H9 (cell line): ENCODE measurements around the gene TRIM36. TPM values are rescaled to one million over a fixed set of nuclear protein-coding genes. Genes with fewer than 3 reads are reported as not detected.

Experiments
- DNase-seq: peaks from one replicate; pipeline ENCODE4 v3.0.0-alpha.2; 2017
- H2AFZ ChIP-seq: one replicate; pipeline ENCODE4 v1.6.1; 2013; ENCODE audit warnings: mild to moderate bottlenecking, low read length, control low read depth, moderate library complexity
- H2AK5ac ChIP-seq: 2 replicates; pipeline ENCODE4 v1.6.1; 2013; ENCODE audit warnings: low read length, control low read depth, mixed read lengths; ENCODE audit not compliant: insufficient read length
- H2BK120ac ChIP-seq: one replicate; pipeline ENCODE4 v1.6.1; 2013; ENCODE audit warnings: low read depth, mild to moderate bottlenecking, low read length, control low read depth, inconsistent platforms; ENCODE audit not compliant: poor library complexity, severe bottlenecking
- H2BK12ac ChIP-seq: 2 replicates; pipeline ENCODE4 v1.6.1; 2013; ENCODE audit warnings: low read length, control low read depth, mixed read lengths, low read depth; ENCODE audit not compliant: insufficient read length
- H2BK15ac ChIP-seq: 2 replicates; pipeline ENCODE4 v1.6.1; 2013; ENCODE audit warnings: low read depth, low read length, control low read depth
- H2BK20ac ChIP-seq: one replicate; pipeline ENCODE4 v1.6.1; 2013; ENCODE audit warnings: low read depth, mild to moderate bottlenecking, low read length, control low read depth, inconsistent platforms; ENCODE audit not compliant: poor library complexity, severe bottlenecking
- H2BK5ac ChIP-seq: 2 replicates; pipeline ENCODE4 v1.6.1; 2013; ENCODE audit warnings: low read length, control low read depth, mixed read lengths; ENCODE audit not compliant: insufficient read length
- H3K14ac ChIP-seq: 2 replicates; pipeline ENCODE4 v1.6.1; 2013; ENCODE audit warnings: low read length, control low read depth; ENCODE audit not compliant: insufficient read depth
- H3K18ac ChIP-seq: 2 replicates; pipeline ENCODE4 v1.6.1; 2013; ENCODE audit warnings: low read depth, mild to moderate bottlenecking, mixed read lengths, low read length, control low read depth; ENCODE audit not compliant: insufficient read length
- H3K23ac ChIP-seq: 2 replicates; pipeline ENCODE4 v1.6.1; 2013; ENCODE audit warnings: low read length, control low read depth, mixed read lengths, low read depth; ENCODE audit not compliant: insufficient read length
- H3K23me2 ChIP-seq: 2 replicates; pipeline ENCODE4 v1.6.1; 2013; ENCODE audit warnings: low read depth, mild to moderate bottlenecking, mixed read lengths, low read length, control low read depth; ENCODE audit not compliant: insufficient read length, poor library complexity, severe bottlenecking
- H3K27ac ChIP-seq: 2 replicates; pipeline ENCODE4 v1.5.1; 2013; ENCODE audit warnings: low read length, control low read depth, mixed read lengths, low read depth; ENCODE audit not compliant: insufficient read length
- H3K27me3 ChIP-seq: 2 replicates; pipeline ENCODE4 v1.6.1; 2013; ENCODE audit warnings: low read length, control low read depth, inconsistent platforms; ENCODE audit not compliant: insufficient read depth
- H3K4ac ChIP-seq: 2 replicates; pipeline ENCODE4 v1.6.1; 2013; ENCODE audit warnings: low read depth, mild to moderate bottlenecking, control low read depth, inconsistent platforms, low read length, moderate library complexity
- H3K4me1 ChIP-seq: 2 replicates; pipeline ENCODE4 v1.6.1; 2013; ENCODE audit warnings: low read length, control low read depth, inconsistent platforms; ENCODE audit not compliant: insufficient read depth
- H3K4me2 ChIP-seq: 2 replicates; pipeline ENCODE4 v1.6.1; 2013; ENCODE audit warnings: low read length, control low read depth, mixed read lengths; ENCODE audit not compliant: insufficient read length, insufficient read depth
- H3K56ac ChIP-seq: 2 replicates; pipeline ENCODE4 v1.6.1; 2013; ENCODE audit warnings: low read depth, mild to moderate bottlenecking, mixed read lengths, low read length, control low read depth; ENCODE audit not compliant: insufficient read length
- H3K79me1 ChIP-seq: 2 replicates; pipeline ENCODE4 v1.6.1; 2013; ENCODE audit warnings: low read depth, mild to moderate bottlenecking, moderate library complexity, low read length, control low read depth, inconsistent platforms; ENCODE audit not compliant: insufficient read depth, poor library complexity, severe bottlenecking
- H3K79me2 ChIP-seq: 2 replicates; pipeline ENCODE4 v1.6.1; 2013; ENCODE audit warnings: low read length, control low read depth, inconsistent platforms; ENCODE audit not compliant: insufficient read depth
- H3K9ac ChIP-seq: 2 replicates; pipeline ENCODE4 v1.6.1; 2013; ENCODE audit warnings: low read length, control low read depth, mixed read lengths; ENCODE audit not compliant: insufficient read length; ENCODE audit errors: extremely low read depth
- H3K9me3 ChIP-seq: one replicate; pipeline ENCODE4 v1.6.1; 2013; ENCODE audit warnings: low read depth, low read length, inconsistent platforms; ENCODE audit not compliant: control insufficient read depth
- H3T11ph ChIP-seq: one replicate; pipeline ENCODE4 v1.6.1; 2013; ENCODE audit warnings: mild to moderate bottlenecking, low read length, control low read depth, inconsistent platforms
- H4K20me1 ChIP-seq: one replicate; pipeline ENCODE4 v1.6.1; 2013; ENCODE audit not compliant: control insufficient read depth, insufficient read length, insufficient read depth
- H4K5ac ChIP-seq: 2 replicates; pipeline ENCODE4 v1.6.1; 2013; ENCODE audit warnings: low read depth, mild to moderate bottlenecking, mixed read lengths, low read length, control low read depth; ENCODE audit not compliant: insufficient read length
- H4K8ac ChIP-seq: replicated peaks from 2 replicates; pipeline ENCODE4 v1.6.1; 2013; ENCODE audit warnings: low read length, control low read depth, mixed read lengths, low read depth; ENCODE audit not compliant: insufficient read length
- H4K91ac ChIP-seq: 2 replicates; pipeline ENCODE4 v1.6.1; 2013; ENCODE audit warnings: low read depth, mild to moderate bottlenecking, moderate library complexity, mixed read lengths, low read length, control low read depth; ENCODE audit not compliant: insufficient read length
- H3K27ac Mint-ChIP-seq, 3 experiments: 2 replicates in 2 of 3; 3 replicates in 1 of 3; pipeline ENCODE4 v1.8.0; 2020 to 2021; ENCODE audit warnings: mixed read lengths in 3 of 3, mild to moderate bottlenecking in 1 of 3, moderate library complexity in 1 of 3
- H3K27me3 Mint-ChIP-seq: 2 replicates; pipeline ENCODE4 v1.8.0; 2021; ENCODE audit warnings: low read depth, mild to moderate bottlenecking, moderate library complexity, mixed read lengths
- H3K36me3 Mint-ChIP-seq, 3 experiments: 2 replicates in 2 of 3; 3 replicates in 1 of 3; pipeline ENCODE4 v1.8.0; 2020 to 2021; ENCODE audit warnings: low read depth in 3 of 3, mixed read lengths in 3 of 3; ENCODE audit not compliant: insufficient read depth in 1 of 3
- H3K4me1 Mint-ChIP-seq, 2 experiments: 2 replicates each; pipeline ENCODE4 v1.8.0; 2020; ENCODE audit warnings: mixed read lengths in 2 of 2
- H3K4me3 Mint-ChIP-seq, 2 experiments: 2 replicates in 1 of 2; 3 replicates in 1 of 2; pipeline ENCODE4 v1.8.0; 2020 to 2021; ENCODE audit warnings: mild to moderate bottlenecking in 2 of 2, mixed read lengths in 2 of 2, moderate library complexity in 1 of 2
- H3K9me3 Mint-ChIP-seq, 2 experiments: 2 replicates in 1 of 2; 3 replicates in 1 of 2; pipeline ENCODE4 v1.8.0; 2020; ENCODE audit warnings: mild to moderate bottlenecking in 2 of 2, mixed read lengths in 2 of 2, moderate library complexity in 1 of 2
- CTCF ChIP-seq: fragments of 200-600 bp; sonication (generic); conservative IDR thresholded peaks from 3 replicates; pipeline ENCODE4 v1.8.0; 2021; ENCODE audit warnings: antibody characterized with exemption, mild to moderate bottlenecking
- WGBS: extraction: QIAGEN DNeasy Blood & Tissue Kit; methylation state at CpG from one replicate; pipeline ENCODE4 v1.1.7; 2013; ENCODE audit warnings: missing lambda C conversion rate, low lambda C conversion rate, mixed read lengths; ENCODE audit not compliant: insufficient read length; ENCODE audit errors: extremely low coverage; 5-methylcytosine and 5-hydroxymethylcytosine counted together
- total RNA-seq: library from RNA; stranded (reverse); gene quantifications from 2 replicates; pipeline ENCODE4 v1.2.1, GENCODE V29; 2021

TRIM36 gene
- total RNA-seq, 1 experiment from 2014 or later, result 14.6 TPM

GRCh38 chr5:115166744-115167393 is 2.8 kb downstream of the TRIM36 start:
- no peak for TF ChIP-seq CTCF
- no peak overlapping the region for H2AK5ac ChIP-seq
- no CpG with 5 or more reads among the region's 12 CpGs for WGBS
- H4K91ac ChIP-seq, result no peak overlapping the region
- no peak overlapping the region for H3K9ac ChIP-seq
- Mint-ChIP-seq H3K4me1 (peaks cover 13 to 14% of the 10 kb centered on the region in 2 experiments), H3K27ac (no peak overlapping the region), H3K36me3 (peaks cover 47 to 55% (median 49%) of the 10 kb centered on the region in 3 experiments), H3K9me3 (peaks cover 44 to 47% of the 10 kb centered on the region in 2 experiments), H3K27me3 (peaks cover 28% of the 10 kb centered on the region), H3K4me3 (no peak overlapping the region)
- no peak overlapping the region for H3K18ac ChIP-seq
- H3K4ac ChIP-seq, result no peak overlapping the region
- H3K23ac ChIP-seq, result no peak overlapping the region
- no peak overlapping the region for H3K4me2 ChIP-seq
- no peak overlapping the region for H2BK5ac ChIP-seq
- no peak overlapping the region for H2BK20ac ChIP-seq
- H2BK12ac ChIP-seq, result no peak overlapping the region
- no peaks in the 10 kb centered on the region for H3K4me1 ChIP-seq
- H3K79me1 ChIP-seq, result no peaks in the 10 kb centered on the region
- H3T11ph ChIP-seq, result no peak overlapping the region
- H3K27ac ChIP-seq, result no peak overlapping the region
- H3K23me2 ChIP-seq, result peaks cover 8% of the 10 kb centered on the region
- no peak overlapping the region for H4K8ac ChIP-seq
- H3K9me3 ChIP-seq, result peaks cover 25% of the 10 kb centered on the region
- 0 out of 2 replicates have a peak, but pooled peaks cover 5% of the 10 kb centered on the region for H3K79me2 ChIP-seq
- H4K5ac ChIP-seq, result no peak overlapping the region
- H3K14ac ChIP-seq, result no peak overlapping the region
- no peak overlapping the region for H3K56ac ChIP-seq
- no peak overlapping the region for H2AFZ ChIP-seq
- no peak for DNase-seq
- peaks cover 3% of the 10 kb centered on the region; the same call in 1 of the 2 replicates for H3K27me3 ChIP-seq
- no peaks in the 10 kb centered on the region for H4K20me1 ChIP-seq
- no peak overlapping the region for H2BK120ac ChIP-seq
- no peak overlapping the region for H2BK15ac ChIP-seq
